ENCODE results near the gene LRP8.

LRP8 gene

DNA sequence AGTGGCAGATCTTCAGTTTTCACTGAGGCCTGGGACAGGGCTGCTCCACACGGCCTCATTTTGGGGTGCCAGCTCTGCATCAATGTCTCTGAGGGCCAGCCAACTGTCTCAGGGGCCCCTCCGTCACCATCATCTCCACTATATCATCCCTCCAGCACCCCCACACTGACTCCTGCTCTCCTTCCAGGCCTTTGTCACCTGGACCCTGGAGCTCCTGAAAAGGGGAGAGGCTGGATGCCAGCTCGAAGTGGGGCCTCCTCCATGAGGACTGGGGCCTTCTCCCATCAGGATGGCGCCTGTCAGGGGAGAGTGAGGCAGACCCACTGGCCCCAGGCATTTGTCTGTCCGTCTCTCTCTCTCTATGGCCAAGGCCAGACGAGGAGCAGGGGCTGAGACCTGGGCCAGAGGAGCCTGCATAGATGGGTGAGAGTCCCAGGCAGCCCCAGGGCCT, 44.7 kb upstream of the LRP8 start:
- no peaks in the 10 kb centered on the region for H4K20me1 ChIP-seq (ENCODE audit: low read depth, low read length)
- no peaks in the 10 kb centered on the region for H3K79me2 ChIP-seq (ENCODE audit: insufficient read depth, low read length)
- H3K27ac ChIP-seq (ENCODE audit: low read depth, low read length) = no peak overlapping the region
- H2AFZ ChIP-seq (ENCODE audit: low read depth, low read length, severe bottlenecking) = no peak overlapping the region
- no peaks in the 10 kb centered on the region for H3K9me3 ChIP-seq (ENCODE audit: insufficient read depth, low read length)
- H3K9ac ChIP-seq (ENCODE audit: low read length) = no peak overlapping the region
- no peak overlapping the region for H3K4me2 ChIP-seq (ENCODE audit: low read depth, low read length, poor library complexity, severe bottlenecking)
- H3K4me3 ChIP-seq (ENCODE audit: insufficient read depth, low read length, poor library complexity, severe bottlenecking) = no peak overlapping the region
- no peaks in the 10 kb centered on the region for H3K36me3 ChIP-seq (ENCODE audit: low read length)
- H3K9me2 ChIP-seq (replicated peaks; ENCODE audit: insufficient read depth, low read length) = no peaks in the 10 kb centered on the region
- no peaks in the 10 kb centered on the region for H3K27me3 ChIP-seq (ENCODE audit: low read length)
- no peaks in the 10 kb centered on the region for H3F3A ChIP-seq (ENCODE audit: insufficient read depth)
- TF ChIP-seq, protein P1, sequence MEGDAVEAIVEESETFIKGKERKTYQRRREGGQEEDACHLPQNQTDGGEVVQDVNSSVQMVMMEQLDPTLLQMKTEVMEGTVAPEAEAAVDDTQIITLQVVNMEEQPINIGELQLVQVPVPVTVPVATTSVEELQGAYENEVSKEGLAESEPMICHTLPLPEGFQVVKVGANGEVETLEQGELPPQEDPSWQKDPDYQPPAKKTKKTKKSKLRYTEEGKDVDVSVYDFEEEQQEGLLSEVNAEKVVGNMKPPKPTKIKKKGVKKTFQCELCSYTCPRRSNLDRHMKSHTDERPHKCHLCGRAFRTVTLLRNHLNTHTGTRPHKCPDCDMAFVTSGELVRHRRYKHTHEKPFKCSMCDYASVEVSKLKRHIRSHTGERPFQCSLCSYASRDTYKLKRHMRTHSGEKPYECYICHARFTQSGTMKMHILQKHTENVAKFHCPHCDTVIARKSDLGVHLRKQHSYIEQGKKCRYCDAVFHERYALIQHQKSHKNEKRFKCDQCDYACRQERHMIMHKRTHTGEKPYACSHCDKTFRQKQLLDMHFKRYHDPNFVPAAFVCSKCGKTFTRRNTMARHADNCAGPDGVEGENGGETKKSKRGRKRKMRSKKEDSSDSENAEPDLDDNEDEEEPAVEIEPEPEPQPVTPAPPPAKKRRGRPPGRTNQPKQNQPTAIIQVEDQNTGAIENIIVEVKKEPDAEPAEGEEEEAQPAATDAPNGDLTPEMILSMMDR (IDR thresholded peaks at IDR 0.05; ENCODE audit: insufficient read depth, low read length, poor library complexity, severe bottlenecking) = no peak
- no peak for TF ChIP-seq EZH2phosphoT487 (conservative IDR thresholded peaks at IDR 0.05; ENCODE audit: low read length)

DNA sequence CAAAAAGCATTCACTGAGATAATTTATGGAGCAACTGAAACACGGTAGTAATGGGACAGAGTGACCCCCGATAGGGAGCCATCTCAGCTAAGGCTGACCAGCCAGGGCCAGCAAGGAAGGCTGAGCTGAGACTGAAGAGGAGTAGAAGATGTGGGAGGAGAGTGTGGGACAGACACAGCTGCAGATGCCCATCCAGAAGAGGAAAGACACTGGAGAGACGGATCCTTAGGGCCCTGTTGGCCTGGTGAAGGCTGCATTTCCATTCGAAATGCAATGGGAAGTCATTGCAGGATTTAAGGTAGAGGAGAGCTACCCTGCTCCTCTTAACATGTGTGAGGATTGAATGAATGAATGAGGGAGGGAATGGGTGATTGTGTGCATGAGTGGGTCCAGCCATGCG, 44.0 kb upstream of the LRP8 start:
- Histone ChIP-seq H3K27ac (ENCODE audit: low read depth, low read length) (no peak overlapping the region), H3K9me3 (ENCODE audit: insufficient read depth, low read length) (no peaks in the 10 kb centered on the region), H3K27me3 (ENCODE audit: low read length) (no peaks in the 10 kb centered on the region), H3K36me3 (ENCODE audit: low read length) (no peaks in the 10 kb centered on the region), H3K4me3 (ENCODE audit: insufficient read depth, low read length, poor library complexity, severe bottlenecking) (no peak overlapping the region), H3K79me2 (ENCODE audit: insufficient read depth, low read length) (no peaks in the 10 kb centered on the region), H3F3A (ENCODE audit: insufficient read depth) (no peaks in the 10 kb centered on the region), H3K9me2 (replicated peaks; ENCODE audit: insufficient read depth, low read length) (no peaks in the 10 kb centered on the region), H3K4me2 (ENCODE audit: low read depth, low read length, poor library complexity, severe bottlenecking) (no peak overlapping the region), H3K9ac (ENCODE audit: low read length) (no peak overlapping the region), H4K20me1 (ENCODE audit: low read depth, low read length) (no peaks in the 10 kb centered on the region), H2AFZ (ENCODE audit: low read depth, low read length, severe bottlenecking) (no peak overlapping the region)
- TF ChIP-seq, protein P1 (IDR thresholded peaks at IDR 0.05; ENCODE audit: insufficient read depth, low read length, poor library complexity, severe bottlenecking) = no peak
- TF ChIP-seq EZH2phosphoT487 (conservative IDR thresholded peaks at IDR 0.05; ENCODE audit: low read length) = no peak

DNA sequence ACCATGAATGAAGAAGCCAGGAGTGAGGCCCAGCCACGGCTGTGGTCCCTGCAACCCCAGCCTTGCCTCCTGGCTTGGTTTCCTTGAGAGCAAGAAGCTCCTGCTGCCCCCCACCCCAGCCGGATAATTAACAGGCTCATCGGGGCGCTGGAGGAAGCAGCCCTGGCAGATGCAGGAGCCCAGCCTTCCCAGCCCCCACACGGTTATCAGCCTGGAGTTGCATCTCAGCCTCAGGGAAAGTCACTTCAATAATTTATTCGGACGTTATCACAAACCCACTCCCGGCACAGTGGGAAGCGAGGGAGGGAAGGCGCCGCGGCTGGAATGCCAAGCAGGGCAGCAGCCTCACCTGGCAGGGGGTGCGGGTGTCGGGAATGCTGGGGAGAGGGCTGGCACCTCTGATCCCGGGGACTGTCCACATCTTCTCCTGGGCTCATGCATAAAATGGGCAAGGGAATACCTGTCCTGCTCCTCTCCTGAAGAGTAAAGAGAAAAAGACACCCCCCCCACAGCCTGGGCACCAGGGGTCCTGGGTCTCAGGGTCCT, 43.3 kb upstream of the LRP8 start:
- no peaks in the 10 kb centered on the region for H3K79me2 ChIP-seq (ENCODE audit: insufficient read depth, low read length)
- no peaks in the 10 kb centered on the region for H3K9me3 ChIP-seq (ENCODE audit: insufficient read depth, low read length)
- TF ChIP-seq, protein P1 (IDR thresholded peaks at IDR 0.05; ENCODE audit: insufficient read depth, low read length, poor library complexity, severe bottlenecking) = no peak
- no peak for TF ChIP-seq EZH2phosphoT487 (conservative IDR thresholded peaks at IDR 0.05; ENCODE audit: low read length)
- H3K4me3 ChIP-seq (ENCODE audit: insufficient read depth, low read length, poor library complexity, severe bottlenecking) = no peak overlapping the region
- no peaks in the 10 kb centered on the region for H3K9me2 ChIP-seq (replicated peaks; ENCODE audit: insufficient read depth, low read length)
- H3K27me3 ChIP-seq (ENCODE audit: low read length) = no peaks in the 10 kb centered on the region
- no peak overlapping the region for H3K4me2 ChIP-seq (ENCODE audit: low read depth, low read length, poor library complexity, severe bottlenecking)
- no peak overlapping the region for H2AFZ ChIP-seq (ENCODE audit: low read depth, low read length, severe bottlenecking)
- no peak overlapping the region for H3K27ac ChIP-seq (ENCODE audit: low read depth, low read length)
- no peak overlapping the region for H3K9ac ChIP-seq (ENCODE audit: low read length)
- H3F3A ChIP-seq (ENCODE audit: insufficient read depth) = no peaks in the 10 kb centered on the region
- H3K36me3 ChIP-seq (ENCODE audit: low read length) = no peaks in the 10 kb centered on the region
- no peaks in the 10 kb centered on the region for H4K20me1 ChIP-seq (ENCODE audit: low read depth, low read length)

All from SU-DHL-6 (cell line).